GM23338 (cell line): Measurements from ENCODE around the gene VMA21.

Experiments used
- CREB1 ChIP-seq: fragments of 250-450 bp; sonication (Bioruptor Pico); IDR thresholded peaks from 2 replicates; pipeline ENCODE4 v1.5.0; 2020; ENCODE audit warnings: low read depth, mild to moderate bottlenecking, moderate library complexity
- ETS1 ChIP-seq: IDR thresholded peaks from 2 replicates; pipeline ENCODE4 v1.6.1; 2016; ENCODE audit warnings: antibody characterized with exemption
- EZH2 ChIP-seq: fragments of 200-600 bp; sonication (generic); IDR thresholded peaks from one replicate; pipeline ENCODE4 v1.8.0; 2017; ENCODE audit warnings: antibody characterized with exemption, mild to moderate bottlenecking, low read depth; ENCODE audit not compliant: unreplicated experiment
- EZH2phosphoT487 ChIP-seq: fragments of 200-600 bp; sonication (generic); IDR thresholded peaks from one replicate; pipeline ENCODE4 v1.8.1; 2018; ENCODE audit warnings: antibody characterized with exemption; ENCODE audit not compliant: unreplicated experiment
- JUNB ChIP-seq: IDR thresholded peaks from one replicate; pipeline ENCODE4 v1.6.1; 2016; ENCODE audit warnings: antibody characterized with exemption; ENCODE audit not compliant: unreplicated experiment
- NANOG ChIP-seq: IDR thresholded peaks from 2 replicates; pipeline ENCODE4 v1.6.1; 2016; ENCODE audit warnings: antibody characterized with exemption, borderline replicate concordance
- POLR2AphosphoS5 ChIP-seq: IDR thresholded peaks from 2 replicates; pipeline ENCODE4 v1.6.1; 2016; ENCODE audit warnings: antibody characterized with exemption, low read depth
- REST ChIP-seq: IDR thresholded peaks from one replicate; pipeline ENCODE4 v1.6.1; 2018; ENCODE audit warnings: antibody characterized with exemption; ENCODE audit not compliant: unreplicated experiment
- ZNF114 ChIP-seq: fragments of 250-450 bp; sonication (Bioruptor Pico); IDR thresholded peaks from 2 replicates; pipeline ENCODE4 v1.5.0; 2020; ENCODE audit warnings: mild to moderate bottlenecking, moderate library complexity
- TF ChIP-seq, protein P1 (sequence below), 2 experiments: fragments of 200-600 bp in 1 of 2; sonication (generic) in 1 of 2; conservative IDR thresholded peaks; 2 replicates each; pipeline versions ENCODE4 v1.5.1 to v1.6.1; 2016 to 2017; ENCODE audit warnings: antibody characterized with exemption in 2 of 2, low read depth in 2 of 2, mild to moderate bottlenecking in 2 of 2, moderate library complexity in 1 of 2

DNA sequence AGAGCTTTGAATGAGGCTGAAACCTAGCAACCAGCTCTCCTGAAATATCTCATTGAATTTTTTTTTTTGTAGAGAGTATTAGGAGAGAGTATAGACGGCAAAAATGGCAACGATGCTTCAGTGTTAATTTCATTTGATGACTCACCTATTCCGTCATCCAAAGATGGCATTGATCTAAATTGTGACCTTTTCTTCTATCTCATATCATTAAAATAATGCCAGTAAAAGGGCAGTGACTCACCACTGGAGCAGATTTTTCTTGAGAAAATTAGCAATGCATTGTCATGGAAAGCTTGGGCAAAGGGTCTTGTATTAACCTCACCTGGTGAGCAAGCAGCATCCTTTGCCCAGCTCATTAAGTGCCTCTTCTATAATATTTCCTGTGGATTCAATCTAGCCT is 19.6 kb downstream of the VMA21 start:
- TF ChIP-seq, protein P1, sequence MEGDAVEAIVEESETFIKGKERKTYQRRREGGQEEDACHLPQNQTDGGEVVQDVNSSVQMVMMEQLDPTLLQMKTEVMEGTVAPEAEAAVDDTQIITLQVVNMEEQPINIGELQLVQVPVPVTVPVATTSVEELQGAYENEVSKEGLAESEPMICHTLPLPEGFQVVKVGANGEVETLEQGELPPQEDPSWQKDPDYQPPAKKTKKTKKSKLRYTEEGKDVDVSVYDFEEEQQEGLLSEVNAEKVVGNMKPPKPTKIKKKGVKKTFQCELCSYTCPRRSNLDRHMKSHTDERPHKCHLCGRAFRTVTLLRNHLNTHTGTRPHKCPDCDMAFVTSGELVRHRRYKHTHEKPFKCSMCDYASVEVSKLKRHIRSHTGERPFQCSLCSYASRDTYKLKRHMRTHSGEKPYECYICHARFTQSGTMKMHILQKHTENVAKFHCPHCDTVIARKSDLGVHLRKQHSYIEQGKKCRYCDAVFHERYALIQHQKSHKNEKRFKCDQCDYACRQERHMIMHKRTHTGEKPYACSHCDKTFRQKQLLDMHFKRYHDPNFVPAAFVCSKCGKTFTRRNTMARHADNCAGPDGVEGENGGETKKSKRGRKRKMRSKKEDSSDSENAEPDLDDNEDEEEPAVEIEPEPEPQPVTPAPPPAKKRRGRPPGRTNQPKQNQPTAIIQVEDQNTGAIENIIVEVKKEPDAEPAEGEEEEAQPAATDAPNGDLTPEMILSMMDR (conservative IDR thresholded peaks at IDR 0.05; ENCODE audit: low read depth in 2 of 2), result no peak
- no peak for TF ChIP-seq JUNB
- no peak for TF ChIP-seq EZH2phosphoT487
- no peak for TF ChIP-seq EZH2
- TF ChIP-seq POLR2AphosphoS5, result no peak
- no peak for TF ChIP-seq ZNF114 (CRISPR knock-in tag)
- TF ChIP-seq ETS1, result no peak
- TF ChIP-seq REST, result no peak
- no peak for TF ChIP-seq CREB1 (CRISPR knock-in tag)
- TF ChIP-seq NANOG, result no peak
